Aorta (tissue), 5 donors: ENCODE measurements around the gene NECAB2. TPM values are rescaled to one million over a fixed set of nuclear protein-coding genes. Genes with fewer than 3 reads are reported as not detected.

Experiments
- ATAC-seq: fragments of 200-7000 bp; cut with Tn5 transposase; one replicate; pipeline ENCODE4 v1.9.1; 2022; ENCODE audit warnings: moderate library complexity; ENCODE audit not compliant: low FRiP score
- DNase-seq, 2 donors: peaks; one replicate each; pipeline ENCODE4 v3.0.0-alpha.2; 2020
- H3K27ac ChIP-seq, 2 donors: one replicate each; pipeline ENCODE4 v1.5.1; 2013; ENCODE audit warnings: low read length in 2 of 2, mild to moderate bottlenecking in 2 of 2, moderate library complexity in 2 of 2, control low read depth in 1 of 2, inconsistent platforms in 1 of 2, low read depth in 1 of 2
- H3K27me3 ChIP-seq, 2 donors: one replicate each; pipeline ENCODE4 v1.6.1; 2013; ENCODE audit warnings: control low read depth in 1 of 2, low read length in 1 of 2, mild to moderate bottlenecking in 1 of 2, moderate library complexity in 1 of 2; ENCODE audit not compliant: insufficient read depth in 2 of 2, control insufficient read depth in 1 of 2
- H3K36me3 ChIP-seq, 2 donors: one replicate each; pipeline ENCODE4 v1.6.1; 2013; ENCODE audit warnings: control low read depth in 1 of 2, low read length in 1 of 2, mild to moderate bottlenecking in 1 of 2; ENCODE audit not compliant: insufficient read depth in 2 of 2, control insufficient read depth in 1 of 2
- H3K4me1 ChIP-seq, 2 donors: one replicate each; pipeline ENCODE4 v1.6.1; 2013; ENCODE audit warnings: low read length in 2 of 2, control low read depth in 1 of 2, mild to moderate bottlenecking in 1 of 2, moderate library complexity in 1 of 2; ENCODE audit not compliant: insufficient read depth in 2 of 2, control insufficient read depth in 1 of 2
- H3K4me3 ChIP-seq, 2 donors: one replicate each; pipeline ENCODE4 v1.5.1; 2013; ENCODE audit warnings: low read length in 2 of 2, control low read depth in 1 of 2, mild to moderate bottlenecking in 1 of 2
- H3K9me3 ChIP-seq: one replicate; pipeline ENCODE4 v1.6.1; 2013; ENCODE audit warnings: mild to moderate bottlenecking, low read length; ENCODE audit not compliant: control insufficient read depth
- WGBS, 2 donors: extraction: QIAGEN DNeasy Blood & Tissue Kit; methylation state at CpG; one replicate each; pipeline ENCODE4 v1.1.7; 2013; 5-methylcytosine and 5-hydroxymethylcytosine counted together
- intact Hi-C, 2 donors: fragments of 100-400 bp; cut with DNase I; formaldehyde crosslinking; loops; one replicate each; pipeline versions ENCODE4 v1.14.2 to v1.15.0; 2022
- polyA plus RNA-seq, 2 donors: library from polyadenylated mRNA; stranded (reverse); fragments of 200-250 nt; gene quantifications; one replicate each; pipeline ENCODE4 v1.2.3, GENCODE V29; 2013
- total RNA-seq, 2 donors: library from RNA; stranded (reverse); fragmentation: NEBNext Ultra II Directional; extraction: Animal tissue kit (Norgen Biotek cat#: 25700); gene quantifications; one replicate each; pipeline ENCODE4 v1.2.1, GENCODE V29; 2021
- donor health status: healthy with polysubstance abuse.
- donor health status: Bipolar disorder and iron deficiency.
- donor health status: DM: no; HTN: no; CAD: no.
- donor health status: DM: no; HTN: no; CAD: no.
- donor health status: DM: yes; HTN: yes; CAD: no.

Gene NECAB2
- total and polyA plus RNA-seq, 4 donors = 0.23 to 0.75 TPM; not detected in 2

GRCh38 chr16:84014570-84015327 lies 46.7 kb downstream of the NECAB2 start:
- H3K27ac ChIP-seq = no peak overlapping the region
- H3K4me3 ChIP-seq = no peak overlapping the region
- no peaks in the 10 kb centered on the region for H3K27me3 ChIP-seq
- H3K36me3 ChIP-seq = no peaks in the 10 kb centered on the region
- H3K4me1 ChIP-seq = no peaks in the 10 kb centered on the region
- DNase-seq (no peak), ATAC-seq (no peak)
- 71 to 73% methylated on average over 14 of the region's 14 CpGs for WGBS, 2 donors
- H3K9me3 ChIP-seq = peaks cover 4% of the 10 kb centered on the region
- intact Hi-C loops = no loop called here

GRCh38 chr16:84015399-84015798 lies 47.4 kb downstream of the NECAB2 start:
- intact Hi-C loops = no loop called here
- DNase-seq = no peak
- H3K9me3 ChIP-seq = peaks cover 4% of the 10 kb centered on the region
- 77 to 83% methylated on average over 12 of the region's 12 CpGs for WGBS, 2 donors
- H3K36me3 ChIP-seq = no peaks in the 10 kb centered on the region
- no peak overlapping the region for H3K27ac ChIP-seq
- no peaks in the 10 kb centered on the region for H3K27me3 ChIP-seq
- H3K4me3 ChIP-seq = no peak overlapping the region
- no peak for ATAC-seq
- no peaks in the 10 kb centered on the region for H3K4me1 ChIP-seq

- no peak for DNase-seq
- no peak for ATAC-seq
- H3K4me3 ChIP-seq = no peak overlapping the region
- no peaks in the 10 kb centered on the region for H3K4me1 ChIP-seq
- no peak overlapping the region for H3K27ac ChIP-seq
- no peaks in the 10 kb centered on the region for H3K27me3 ChIP-seq
- H3K9me3 ChIP-seq = peaks cover 10% of the 10 kb centered on the region
- intact Hi-C loops = no loop called here
- WGBS, 2 donors = 92 to 94% methylated on average over 12 of the region's 12 CpGs
- H3K36me3 ChIP-seq = no peaks in the 10 kb centered on the region
Measured at GRCh38 chr16:84016477-84016876, 48.4 kb downstream of the NECAB2 start.

GRCh38 chr16:84018710-84019109 lies 50.7 kb downstream of the NECAB2 start:
- H3K4me1 ChIP-seq = no peaks in the 10 kb centered on the region
- peaks cover 16% of the 10 kb centered on the region for H3K9me3 ChIP-seq
- 83 to 85% methylated on average over 4 of the region's 4 CpGs for WGBS, 2 donors

GRCh38 chr16:84020353-84020752 lies 52.3 kb downstream of the NECAB2 start:
- ATAC-seq = no peak
- 87 to 89% methylated on average over 9 of the region's 9 CpGs for WGBS, 2 donors
- H3K27me3 ChIP-seq = no peaks in the 10 kb centered on the region
- no peak overlapping the region for H3K4me3 ChIP-seq
- intact Hi-C loops = no loop called here
- H3K9me3 ChIP-seq = peaks cover 16% of the 10 kb centered on the region
- H3K27ac ChIP-seq = no peak overlapping the region
- no peaks in the 10 kb centered on the region for H3K36me3 ChIP-seq
- no peaks in the 10 kb centered on the region for H3K4me1 ChIP-seq
- DNase-seq = no peak

More at GRCh38 chr16:84018710-84019109, 50.7 kb downstream of the NECAB2 start:
- H3K4me3 ChIP-seq = no peak overlapping the region
- H3K27ac ChIP-seq = no peak overlapping the region
- DNase-seq (no peak), ATAC-seq (no peak)
- no peaks in the 10 kb centered on the region for H3K27me3 ChIP-seq
- H3K36me3 ChIP-seq = no peaks in the 10 kb centered on the region
- intact Hi-C loops = no loop called here

- no peak overlapping the region for H3K4me3 ChIP-seq
- ATAC-seq = no peak
- intact Hi-C loops = no loop called here
- H3K27ac ChIP-seq = no peak overlapping the region
- DNase-seq = no peak
- no peaks in the 10 kb centered on the region for H3K27me3 ChIP-seq
- H3K36me3 ChIP-seq = no peaks in the 10 kb centered on the region
- no peaks in the 10 kb centered on the region for H3K4me1 ChIP-seq
- H3K9me3 ChIP-seq = peaks cover 16% of the 10 kb centered on the region
- 91 to 94% methylated on average over 5 of the region's 5 CpGs for WGBS, 2 donors
Measured at GRCh38 chr16:84021488-84021887, 53.4 kb downstream of the NECAB2 start.

GRCh38 chr16:84022644-84023043 lies 54.6 kb downstream of the NECAB2 start:
- no peak for ATAC-seq
- no peak overlapping the region for H3K27ac ChIP-seq
- no peak for DNase-seq
- no peak overlapping the region for H3K4me3 ChIP-seq
- no peaks in the 10 kb centered on the region for H3K4me1 ChIP-seq
- no peaks in the 10 kb centered on the region for H3K36me3 ChIP-seq
- peaks cover 15% of the 10 kb centered on the region for H3K9me3 ChIP-seq
- 77 to 78% methylated on average over 11 of the region's 11 CpGs for WGBS, 2 donors
- intact Hi-C loops = no loop called here
- H3K27me3 ChIP-seq = no peaks in the 10 kb centered on the region

GRCh38 chr16:84024854-84025253 lies 56.8 kb downstream of the NECAB2 start:
- H3K4me3 ChIP-seq = no peak overlapping the region
- ATAC-seq = no peak
- H3K4me1 ChIP-seq = no peaks in the 10 kb centered on the region
- no peaks in the 10 kb centered on the region for H3K27me3 ChIP-seq
- WGBS, 2 donors = 34 to 40% methylated on average over 9 of the region's 9 CpGs
- no peak for DNase-seq
- H3K36me3 ChIP-seq = no peaks in the 10 kb centered on the region
- peaks cover 12% of the 10 kb centered on the region for H3K9me3 ChIP-seq
- intact Hi-C loops = no loop called here
- no peak overlapping the region for H3K27ac ChIP-seq

GRCh38 chr16:84026606-84027005 lies 58.6 kb downstream of the NECAB2 start:
- ATAC-seq (no peak), DNase-seq (no peak)
- Histone ChIP-seq H3K9me3 (peaks cover 6% of the 10 kb centered on the region), H3K4me1 (no peaks in the 10 kb centered on the region), H3K4me3 (no peak overlapping the region), H3K36me3 (no peaks in the 10 kb centered on the region), H3K27me3 (no peaks in the 10 kb centered on the region), H3K27ac (no peak overlapping the region)
- intact Hi-C loops = no loop called here
- WGBS, 2 donors = 88 to 91% methylated on average over 10 of the region's 10 CpGs
